IMR-90 (cell line): Measurements from ENCODE around the gene EPHA6. TPM values are rescaled to one million over a fixed set of nuclear protein-coding genes. Genes with fewer than 3 reads are reported as not detected.

Source experiments
- ATAC-seq: fragments of 200-7000 bp; cut with Tn5 transposase; 2 replicates; pipeline ENCODE4 v1.9.1; 2020; ENCODE audit warnings: low read depth, mild to moderate bottlenecking, moderate library complexity
- BruUV-seq: library from RNA; stranded (reverse); fragments of 400-500 nt; replicated peaks from 2 replicates; lab custom pipeline; 2021; lab: Mats Ljungman, UMichigan
- CTCF ChIA-PET: fragments of 300-600 bp; formaldehyde crosslinking; extraction: SDS; loops from one replicate; lab custom pipeline; 2021; ENCODE audit warnings: antibody characterized with exemption; lab: Yijun Ruan, JAX
- POLR2A ChIA-PET: fragments of 300-600 bp; sonication (Branson Sonifier 250); formaldehyde crosslinking; loops from one replicate; lab custom pipeline; 2022; ENCODE audit warnings: antibody characterized with exemption; ENCODE audit not compliant: unreplicated experiment; lab: Charles Lee
- DNase-seq: peaks from one replicate; pipeline ENCODE4 v3.0.0; 2013
- H2AFZ ChIP-seq: replicated peaks from 2 replicates; pipeline ENCODE3; 2013; ENCODE audit warnings: low read length, mild to moderate bottlenecking; ENCODE audit not compliant: poor library complexity
- H2AK5ac ChIP-seq: 2 replicates; pipeline ENCODE4 v1.6.1; 2013; ENCODE audit warnings: low read depth, low read length, inconsistent platforms
- H2AK9ac ChIP-seq: replicated peaks from 2 replicates; pipeline ENCODE3; 2013; ENCODE audit warnings: mild to moderate bottlenecking, low read depth, low read length, moderate library complexity; ENCODE audit not compliant: poor library complexity
- H2BK120ac ChIP-seq: 2 replicates; pipeline ENCODE4 v1.6.1; 2013; ENCODE audit warnings: low read depth, low read length, inconsistent platforms
- H2BK15ac ChIP-seq: 3 replicates; pipeline ENCODE4 v1.6.1; 2013; ENCODE audit warnings: low read depth, low read length, inconsistent platforms
- H2BK20ac ChIP-seq: 2 replicates; pipeline ENCODE4 v1.6.1; 2013; ENCODE audit warnings: low read depth, mild to moderate bottlenecking, inconsistent platforms, low read length, moderate library complexity
- H2BK5ac ChIP-seq: 2 replicates; pipeline ENCODE4 v1.6.1; 2013; ENCODE audit warnings: mild to moderate bottlenecking, low read depth, low read length, inconsistent platforms; ENCODE audit not compliant: poor library complexity, severe bottlenecking
- H3K14ac ChIP-seq: replicated peaks from 2 replicates; pipeline ENCODE4 v1.6.1; 2013; ENCODE audit warnings: low read depth, low read length, inconsistent platforms
- H3K18ac ChIP-seq: 2 replicates; pipeline ENCODE4 v1.6.1; 2013; ENCODE audit warnings: low read depth, low read length, control low read depth
- H3K23ac ChIP-seq: 2 replicates; pipeline ENCODE4 v1.6.1; 2013; ENCODE audit warnings: low read depth, low read length, inconsistent platforms
- H3K27ac ChIP-seq: 2 replicates; pipeline ENCODE4 v1.5.1; 2013; ENCODE audit warnings: mild to moderate bottlenecking, control low read depth, low read length; ENCODE audit not compliant: insufficient read depth
- H3K27me3 ChIP-seq: 2 replicates; pipeline ENCODE4 v1.6.1; 2013; ENCODE audit warnings: low read length; ENCODE audit not compliant: control insufficient read depth, insufficient read depth
- H3K36me3 ChIP-seq: 2 replicates; pipeline ENCODE4 v1.6.1; 2013; ENCODE audit warnings: low read length, mixed read lengths; ENCODE audit not compliant: control insufficient read depth, insufficient read depth
- H3K4ac ChIP-seq: 2 replicates; pipeline ENCODE4 v1.6.1; 2013; ENCODE audit warnings: low read depth, low read length, inconsistent platforms
- H3K4me1 ChIP-seq: 2 replicates; pipeline ENCODE4 v1.6.1; 2013; ENCODE audit warnings: low read length, mixed read lengths; ENCODE audit not compliant: control insufficient read depth, insufficient read depth
- H3K4me2 ChIP-seq: 2 replicates; pipeline ENCODE4 v1.6.1; 2013; ENCODE audit warnings: low read depth, mild to moderate bottlenecking, control low read depth, low read length, moderate library complexity
- H3K4me3 ChIP-seq: 2 replicates; pipeline ENCODE4 v1.5.1; 2013; ENCODE audit warnings: low read depth, mild to moderate bottlenecking, control low read depth, low read length, moderate library complexity; ENCODE audit not compliant: insufficient read depth
- H3K56ac ChIP-seq: 2 replicates; pipeline ENCODE4 v1.6.1; 2013; ENCODE audit warnings: low read length, inconsistent platforms; ENCODE audit not compliant: insufficient read depth; ENCODE audit errors: extremely low read depth
- H3K79me1 ChIP-seq, 2 experiments: 2 replicates each; pipeline ENCODE4 v1.6.1; 2013; ENCODE audit warnings: low read length in 2 of 2, inconsistent platforms in 1 of 2, low read depth in 1 of 2
- H3K9ac ChIP-seq: 2 replicates; pipeline ENCODE4 v1.6.1; 2013; ENCODE audit warnings: low read depth, low read length, control low read depth
- H3K9me1 ChIP-seq: 2 replicates; pipeline ENCODE4 v1.6.1; 2013; ENCODE audit warnings: low read length, inconsistent platforms; ENCODE audit not compliant: insufficient read depth
- H3K9me3 ChIP-seq: 2 replicates; pipeline ENCODE4 v1.6.1; 2013; ENCODE audit warnings: low read length; ENCODE audit not compliant: control insufficient read depth, insufficient read depth
- H4K20me1 ChIP-seq: 2 replicates; pipeline ENCODE4 v1.6.1; 2013; ENCODE audit warnings: low read length, inconsistent platforms; ENCODE audit not compliant: insufficient read depth
- H4K5ac ChIP-seq: 2 replicates; pipeline ENCODE4 v1.6.1; 2013; ENCODE audit warnings: mild to moderate bottlenecking, low read depth, low read length, control low read depth
- H4K8ac ChIP-seq, 2 experiments: 2 replicates each; pipeline ENCODE4 v1.6.1; 2013; ENCODE audit warnings: low read depth in 2 of 2, low read length in 2 of 2, control low read depth in 1 of 2, inconsistent platforms in 1 of 2
- H4K91ac ChIP-seq: 2 replicates; pipeline ENCODE4 v1.6.1; 2013; ENCODE audit warnings: low read depth, low read length, inconsistent platforms; ENCODE audit not compliant: insufficient read depth
- CEBPB ChIP-seq: IDR thresholded peaks from 2 replicates; pipeline ENCODE4 v1.6.1; 2012; ENCODE audit warnings: low read depth, low read length, improper control_type of control experiment
- CHD1 ChIP-seq: IDR thresholded peaks from 2 replicates; pipeline ENCODE4 v1.6.1; 2012; ENCODE audit warnings: low read depth, low read length, improper control_type of control experiment
- FOS ChIP-seq: fragments of 150-350 bp; IDR thresholded peaks from 2 replicates; pipeline ENCODE4 v1.6.1; 2016; ENCODE audit warnings: low read depth, low read length
- MAFK ChIP-seq: IDR thresholded peaks from 2 replicates; pipeline ENCODE4 v1.6.1; 2012; ENCODE audit warnings: low read depth, low read length, improper control_type of control experiment
- MAZ ChIP-seq: IDR thresholded peaks from 2 replicates; pipeline ENCODE4 v1.6.1; 2012; ENCODE audit warnings: low read depth, mild to moderate bottlenecking, low read length, improper control_type of control experiment, moderate library complexity, borderline replicate concordance
- MXI1 ChIP-seq: IDR thresholded peaks from 2 replicates; pipeline ENCODE4 v1.6.1; 2012; ENCODE audit warnings: low read depth, mild to moderate bottlenecking, low read length, moderate library complexity, borderline replicate concordance
- NFE2L2 ChIP-seq: fragments of 150-350 bp; IDR thresholded peaks from 2 replicates; pipeline ENCODE4 v1.6.1; 2016; ENCODE audit warnings: low read depth, mild to moderate bottlenecking, low read length
- POLR2A ChIP-seq: IDR thresholded peaks from 2 replicates; pipeline ENCODE4 v1.6.1; 2012; ENCODE audit warnings: mild to moderate bottlenecking, low read depth, low read length
- RAD21 ChIP-seq: IDR thresholded peaks from 2 replicates; pipeline ENCODE4 v1.6.1; 2012; ENCODE audit warnings: low read length, improper control_type of control experiment
- RCOR1 ChIP-seq: IDR thresholded peaks from 2 replicates; pipeline ENCODE4 v1.6.1; 2012; ENCODE audit warnings: mild to moderate bottlenecking, low read length, improper control_type of control experiment; ENCODE audit not compliant: insufficient replicate concordance
- RFX5 ChIP-seq: IDR thresholded peaks from 2 replicates; pipeline ENCODE4 v1.8.0; 2012; ENCODE audit warnings: low read depth, mild to moderate bottlenecking, low read length, moderate library complexity
- SMC3 ChIP-seq: fragments of 150-350 bp; IDR thresholded peaks from 2 replicates; pipeline ENCODE4 v1.6.1; 2016; ENCODE audit warnings: low read depth, mild to moderate bottlenecking, antibody characterized with exemption, low read length, moderate library complexity
- WGBS, 2 experiments: methylation state at CpG; one replicate each; pipeline versions ENCODE4 v1.1.5 to v1.1.7; 2013; ENCODE audit warnings: missing lambda C conversion rate in 2 of 2; ENCODE audit not compliant: insufficient read length in 1 of 2; ENCODE audit errors: extremely low coverage in 2 of 2; 5-methylcytosine and 5-hydroxymethylcytosine counted together
- dilution Hi-C: fragments of 300-500 bp; cut with HindIII; formaldehyde crosslinking; loops from one replicate; pipeline ENCODE4 v1.14.3; 2018; ENCODE audit warnings: low sequenced_read_pairs; ENCODE audit not compliant: unreplicated experiment
- in situ Hi-C: fragments of 300-500 bp; cut with MboI; formaldehyde crosslinking; loops from 3 replicates; pipeline ENCODE4 v1.14.3; 2019; ENCODE audit warnings: low sequenced_read_pairs, inconsistent platforms, mixed read lengths
- intact Hi-C: fragments of 100-400 bp; cut with micrococcal nuclease; formaldehyde crosslinking; loops from 2 replicates; pipeline ENCODE4 v1.10.0; 2022
- polyA plus RNA-seq, 3 experiments: library from polyadenylated mRNA; depleted of rRNA; stranded (reverse); fragments of >200 nt; gene quantifications; 2 replicates each; pipeline ENCODE4 v1.2.3, GENCODE V29; 2012; ENCODE audit warnings: low replicate concordance in 1 of 3
- total RNA-seq: library from RNA; depleted of rRNA; stranded (reverse); fragments of >200 nt; gene quantifications from 2 replicates; pipeline ENCODE4 v1.2.3, GENCODE V29; 2012
- TF ChIP-seq, protein P1 (sequence below): fragments of 150-350 bp; IDR thresholded peaks from 2 replicates; pipeline ENCODE4 v1.6.1; 2016; ENCODE audit warnings: low read depth, mild to moderate bottlenecking, low read length, moderate library complexity, borderline replicate concordance
- TF ChIP-seq, protein P2 (sequence below): fragments of 150-350 bp; IDR thresholded peaks from 2 replicates; pipeline ENCODE4 v1.6.1; 2017; ENCODE audit warnings: mild to moderate bottlenecking, antibody characterized with exemption, low read length, low read depth
- TF ChIP-seq, protein P3 (sequence below): conservative IDR thresholded peaks from 2 replicates; pipeline ENCODE4 v1.5.1; 2012; ENCODE audit warnings: mild to moderate bottlenecking, low read depth, low read length, improper control_type of control experiment

Gene EPHA6
- total and polyA plus RNA-seq, 2 of the 4 experiments (the other 2 are of a cell fraction): not detected

DNA sequence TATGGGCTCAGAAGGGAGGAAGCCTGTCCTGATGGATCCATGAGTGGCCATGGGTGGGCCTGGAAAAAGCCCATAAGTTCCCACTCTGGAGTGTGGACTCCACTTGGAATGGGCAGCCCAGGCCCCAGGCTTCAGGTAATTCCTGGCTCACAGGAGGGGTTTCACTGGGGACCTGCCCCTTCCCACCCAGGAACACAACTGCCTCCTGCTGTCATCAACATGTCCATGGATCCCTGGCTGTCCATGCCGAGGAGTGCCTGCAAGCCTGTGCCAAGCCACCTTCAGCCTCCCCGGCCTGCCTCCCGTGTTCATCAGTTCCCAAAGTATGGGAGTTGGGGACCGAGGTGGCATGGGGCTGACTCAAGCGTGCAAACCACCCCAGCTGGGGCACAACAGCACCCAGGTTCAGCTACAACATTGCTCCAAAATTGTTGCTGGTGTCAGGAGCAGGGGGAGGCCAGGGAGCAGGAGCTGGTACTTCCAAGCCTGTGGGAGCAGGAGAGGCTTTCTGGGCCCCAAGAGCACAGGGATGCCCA lies 479.3 kb downstream of the EPHA6 start:
- no TSS peak for BruUV-seq
- Histone ChIP-seq H3K4ac (no peak overlapping the region), H3K9ac (no peak overlapping the region), H4K8ac (no peak overlapping the region), H3K56ac (no peak overlapping the region), H3K9me3 (peaks cover 36% of the 10 kb centered on the region), H3K23ac (no peak overlapping the region), H2BK20ac (no peak overlapping the region), H2AFZ (no peak overlapping the region), H4K20me1 (no peaks in the 10 kb centered on the region), H3K4me3 (no peak overlapping the region), H3K9me1 (no peaks in the 10 kb centered on the region), H3K18ac (no peak overlapping the region), H3K36me3 (no peaks in the 10 kb centered on the region), H3K27ac (no peak overlapping the region), H3K4me2 (no peak overlapping the region), H3K79me1 (no peaks in the 10 kb centered on the region), H3K4me1 (no peaks in the 10 kb centered on the region), H3K14ac (no peak overlapping the region), H3K27me3 (no peaks in the 10 kb centered on the region), H2BK120ac (no peak overlapping the region), H2AK5ac (no peak overlapping the region), H2BK15ac (no peak overlapping the region), H2BK5ac (no peak overlapping the region), H2AK9ac (no peak overlapping the region), H4K91ac (no peak overlapping the region), H4K5ac (no peak overlapping the region)
- no peak for ATAC-seq
- ChIA-PET POLR2A (no interaction called here), CTCF (no interaction called here)
- dilution Hi-C loops (no loop called here), intact Hi-C loops (no loop called here), in situ Hi-C loops (no loop called here)
- DNase-seq: no peak
- no peak for TF ChIP-seq SMC3
- no peak for TF ChIP-seq MXI1
- TF ChIP-seq MAZ: no peak
- TF ChIP-seq RFX5: no peak
- no peak for TF ChIP-seq RCOR1
- TF ChIP-seq MAFK: no peak
- no peak for TF ChIP-seq RAD21
- TF ChIP-seq, protein P1, sequence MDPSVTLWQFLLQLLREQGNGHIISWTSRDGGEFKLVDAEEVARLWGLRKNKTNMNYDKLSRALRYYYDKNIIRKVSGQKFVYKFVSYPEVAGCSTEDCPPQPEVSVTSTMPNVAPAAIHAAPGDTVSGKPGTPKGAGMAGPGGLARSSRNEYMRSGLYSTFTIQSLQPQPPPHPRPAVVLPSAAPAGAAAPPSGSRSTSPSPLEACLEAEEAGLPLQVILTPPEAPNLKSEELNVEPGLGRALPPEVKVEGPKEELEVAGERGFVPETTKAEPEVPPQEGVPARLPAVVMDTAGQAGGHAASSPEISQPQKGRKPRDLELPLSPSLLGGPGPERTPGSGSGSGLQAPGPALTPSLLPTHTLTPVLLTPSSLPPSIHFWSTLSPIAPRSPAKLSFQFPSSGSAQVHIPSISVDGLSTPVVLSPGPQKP: no peak
- no peak for TF ChIP-seq FOS
- TF ChIP-seq, protein P2, sequence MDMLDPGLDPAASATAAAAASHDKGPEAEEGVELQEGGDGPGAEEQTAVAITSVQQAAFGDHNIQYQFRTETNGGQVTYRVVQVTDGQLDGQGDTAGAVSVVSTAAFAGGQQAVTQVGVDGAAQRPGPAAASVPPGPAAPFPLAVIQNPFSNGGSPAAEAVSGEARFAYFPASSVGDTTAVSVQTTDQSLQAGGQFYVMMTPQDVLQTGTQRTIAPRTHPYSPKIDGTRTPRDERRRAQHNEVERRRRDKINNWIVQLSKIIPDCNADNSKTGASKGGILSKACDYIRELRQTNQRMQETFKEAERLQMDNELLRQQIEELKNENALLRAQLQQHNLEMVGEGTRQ: no peak
- TF ChIP-seq CHD1: no peak
- no peak for TF ChIP-seq NFE2L2
- TF ChIP-seq POLR2A: no peak
- no peak for TF ChIP-seq CEBPB
- TF ChIP-seq, protein P3, sequence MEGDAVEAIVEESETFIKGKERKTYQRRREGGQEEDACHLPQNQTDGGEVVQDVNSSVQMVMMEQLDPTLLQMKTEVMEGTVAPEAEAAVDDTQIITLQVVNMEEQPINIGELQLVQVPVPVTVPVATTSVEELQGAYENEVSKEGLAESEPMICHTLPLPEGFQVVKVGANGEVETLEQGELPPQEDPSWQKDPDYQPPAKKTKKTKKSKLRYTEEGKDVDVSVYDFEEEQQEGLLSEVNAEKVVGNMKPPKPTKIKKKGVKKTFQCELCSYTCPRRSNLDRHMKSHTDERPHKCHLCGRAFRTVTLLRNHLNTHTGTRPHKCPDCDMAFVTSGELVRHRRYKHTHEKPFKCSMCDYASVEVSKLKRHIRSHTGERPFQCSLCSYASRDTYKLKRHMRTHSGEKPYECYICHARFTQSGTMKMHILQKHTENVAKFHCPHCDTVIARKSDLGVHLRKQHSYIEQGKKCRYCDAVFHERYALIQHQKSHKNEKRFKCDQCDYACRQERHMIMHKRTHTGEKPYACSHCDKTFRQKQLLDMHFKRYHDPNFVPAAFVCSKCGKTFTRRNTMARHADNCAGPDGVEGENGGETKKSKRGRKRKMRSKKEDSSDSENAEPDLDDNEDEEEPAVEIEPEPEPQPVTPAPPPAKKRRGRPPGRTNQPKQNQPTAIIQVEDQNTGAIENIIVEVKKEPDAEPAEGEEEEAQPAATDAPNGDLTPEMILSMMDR: no peak
- 40% methylated on average over 1 of the region's 5 CpGs; no CpG with 5 or more reads in 1 of the 2 experiments for WGBS, 2 experiments
